Adrenal gland (tissue), 12 donors: ENCODE data around the gene C1QL1. TPM values are rescaled to one million over a fixed set of nuclear protein-coding genes. Genes with fewer than 3 reads are reported as not detected.

Source experiments
- DNase-seq, 7 donors: peaks; one replicate each; pipeline ENCODE4 v3.0.0-alpha.2; 2019 to 2020
- H3K27ac ChIP-seq, 5 donors: fragments of 200-600 bp; sonication (generic) in 4 of 5; 1 replicate in 3 of 5; 2 replicates in 2 of 5; pipeline versions ENCODE4 v1.5.1 to v1.8.0; 2016 to 2020; ENCODE audit warnings: mild to moderate bottlenecking in 1 of 5
- H3K27me3 ChIP-seq: fragments of 200-600 bp; 2 replicates; pipeline ENCODE4 v1.8.0; 2021
- H3K36me3 ChIP-seq, 2 donors: fragments of 200-600 bp; replicated peaks in 1 of 2; 1 replicate in 1 of 2; 2 replicates in 1 of 2; pipeline versions ENCODE4 v1.5.1 to v1.8.0; 2018 to 2022
- H3K4me1 ChIP-seq, 2 donors: fragments of 200-600 bp; replicated peaks in 1 of 2; 1 replicate in 1 of 2; 2 replicates in 1 of 2; pipeline versions ENCODE4 v1.5.1 to v1.8.0; 2018 to 2021
- H3K4me3 ChIP-seq, 4 donors: fragments of 200-600 bp; sonication (generic) in 3 of 4; one replicate each; pipeline ENCODE4 v1.5.1; 2016 to 2018
- H3K9me3 ChIP-seq, 3 donors: fragments of 200-600 bp; sonication (generic) in 1 of 3; replicated peaks in 1 of 3; 1 replicate in 2 of 3; 2 replicates in 1 of 3; pipeline versions ENCODE4 v1.5.1 to v1.8.0; 2016 to 2021
- POLR2A ChIP-seq, 2 donors: fragments of 450-650 bp; IDR thresholded peaks; one replicate each; pipeline ENCODE4 v1.6.1; 2017; ENCODE audit warnings: antibody characterized with exemption in 2 of 2, mild to moderate bottlenecking in 2 of 2, moderate library complexity in 1 of 2
- WGBS, 4 donors: extraction: QIAGEN DNeasy Blood & Tissue Kit in 2 of 4; methylation state at CpG; one replicate each; pipeline versions ENCODE4 v1.1.5 to v1.1.7; 2013 to 2017; 5-methylcytosine and 5-hydroxymethylcytosine counted together
- intact Hi-C, 2 donors: fragments of 100-400 bp; cut with DNase I; formaldehyde crosslinking; loops; one replicate each; pipeline versions ENCODE4 v1.14.1 to v1.15.0; 2022 to 2023
- polyA plus RNA-seq, 3 donors: library from polyadenylated mRNA; stranded (reverse); fragments of 200-250 nt in 2 of 3; fragments of 350-450 nt in 1 of 3; fragmentation: Illumina TruSeq in 1 of 3; extraction: RNeasy Lipid Tissue Mini Kit (QIAGEN cat#74804) in 1 of 3; gene quantifications; one replicate each; pipeline ENCODE4 v1.2.3, GENCODE V29; 2013 to 2014
- total RNA-seq, 9 donors: library from RNA; depleted of rRNA in 4 of 9; stranded (reverse); fragments of >200 nt in 4 of 9; fragments of 120-200 nt in 1 of 9; fragmentation: NEBNext Ultra II Directional in 1 of 9; extraction: Animal tissue kit (Norgen Biotek cat#: 25700) in 1 of 9; gene quantifications; one replicate each; pipeline versions ENCODE4 v1.1.0 to v1.2.4, GENCODE V29; 2013 to 2023
- TF ChIP-seq, protein P1 (sequence below), 6 experiments: fragments of 450-650 bp in 4 of 6; fragments of 200-600 bp in 2 of 6; sonication (generic) in 1 of 6; IDR thresholded peaks; 1 replicate in 5 of 6; 2 replicates in 1 of 6; pipeline versions ENCODE4 v1.5.1 to v1.8.0; 2016 to 2021; ENCODE audit warnings: antibody characterized with exemption in 6 of 6, mild to moderate bottlenecking in 2 of 6, moderate library complexity in 1 of 6
- donor health status: healthy with polysubstance abuse.
- donor health status: Bipolar disorder and iron deficiency.
- donor health status: DM: yes; HTN: yes; CAD: no.
- donor health status: DM: no; HTN: no; CAD: no.
- donor health status: DM: no; HTN: no; CAD: no.
- donor health status: DM: yes; HTN: yes; CAD: no.

Gene C1QL1
- total and polyA plus RNA-seq, 12 donors: 0.27 to 3.3 (median 1.1) TPM; not detected in 4

GRCh38 chr17:44996304-44996703, 28.2 kb upstream of the C1QL1 start:
- TF ChIP-seq, protein P1, sequence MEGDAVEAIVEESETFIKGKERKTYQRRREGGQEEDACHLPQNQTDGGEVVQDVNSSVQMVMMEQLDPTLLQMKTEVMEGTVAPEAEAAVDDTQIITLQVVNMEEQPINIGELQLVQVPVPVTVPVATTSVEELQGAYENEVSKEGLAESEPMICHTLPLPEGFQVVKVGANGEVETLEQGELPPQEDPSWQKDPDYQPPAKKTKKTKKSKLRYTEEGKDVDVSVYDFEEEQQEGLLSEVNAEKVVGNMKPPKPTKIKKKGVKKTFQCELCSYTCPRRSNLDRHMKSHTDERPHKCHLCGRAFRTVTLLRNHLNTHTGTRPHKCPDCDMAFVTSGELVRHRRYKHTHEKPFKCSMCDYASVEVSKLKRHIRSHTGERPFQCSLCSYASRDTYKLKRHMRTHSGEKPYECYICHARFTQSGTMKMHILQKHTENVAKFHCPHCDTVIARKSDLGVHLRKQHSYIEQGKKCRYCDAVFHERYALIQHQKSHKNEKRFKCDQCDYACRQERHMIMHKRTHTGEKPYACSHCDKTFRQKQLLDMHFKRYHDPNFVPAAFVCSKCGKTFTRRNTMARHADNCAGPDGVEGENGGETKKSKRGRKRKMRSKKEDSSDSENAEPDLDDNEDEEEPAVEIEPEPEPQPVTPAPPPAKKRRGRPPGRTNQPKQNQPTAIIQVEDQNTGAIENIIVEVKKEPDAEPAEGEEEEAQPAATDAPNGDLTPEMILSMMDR (IDR thresholded peaks at IDR 0.05): no peak
- no peak for TF ChIP-seq POLR2A (IDR thresholded peaks at IDR 0.05)
- 63 to 72% (median 68%) methylated on average over 7 to 10 of the region's 10 CpGs for WGBS, 4 donors
- Histone ChIP-seq H3K4me1 (no peaks in the 10 kb centered on the region), H3K9me3 (no peaks in the 10 kb centered on the region), H3K36me3 (no peaks in the 10 kb centered on the region), H3K4me3 (no peak overlapping the region), H3K27me3 (no peaks in the 10 kb centered on the region), H3K27ac (no peak overlapping the region)
- intact Hi-C loops: no loop called here
- no peak for DNase-seq

DNA sequence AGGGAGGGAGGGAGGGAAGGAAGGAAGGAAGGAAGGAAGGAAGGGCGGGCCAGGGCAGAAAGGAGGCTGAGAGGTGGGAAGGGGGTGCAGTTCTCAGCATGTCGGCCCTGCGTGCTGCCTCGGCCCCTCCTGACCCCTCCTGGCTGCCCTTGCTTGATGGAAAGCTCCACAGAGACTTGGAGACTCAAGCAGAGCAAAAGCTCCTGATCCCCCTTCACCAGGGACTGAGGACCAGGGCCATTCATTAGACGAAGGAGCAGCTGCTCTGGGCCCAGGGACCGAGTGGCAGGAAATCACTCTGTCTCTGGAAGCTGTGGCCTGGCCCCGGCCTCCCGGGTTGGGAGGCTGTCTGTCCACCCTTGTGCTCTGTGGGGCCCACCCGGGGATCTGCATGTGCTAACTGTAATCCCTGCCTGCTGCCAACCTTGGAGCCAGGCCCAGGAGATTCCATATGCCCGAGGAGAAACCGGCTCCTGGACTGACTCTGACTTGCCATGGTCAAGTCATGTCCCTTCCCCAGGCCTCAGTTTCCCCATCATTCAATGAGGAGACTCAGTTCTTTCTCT, 27.4 kb upstream of the C1QL1 start:
- TF ChIP-seq POLR2A (IDR thresholded peaks at IDR 0.05): no peak
- TF ChIP-seq, protein P1 (IDR thresholded peaks at IDR 0.05): no peak
- Histone ChIP-seq H3K36me3 (no peaks in the 10 kb centered on the region), H3K4me3 (no peak overlapping the region), H3K27me3 (no peaks in the 10 kb centered on the region), H3K9me3 (no peaks in the 10 kb centered on the region), H3K27ac (no peak overlapping the region), H3K4me1 (no peaks in the 10 kb centered on the region)
- intact Hi-C loops: no loop called here
- no peak for DNase-seq
- 50 to 64% (median 60%) methylated on average over 6 to 11 of the region's 11 CpGs for WGBS, 4 donors

DNA sequence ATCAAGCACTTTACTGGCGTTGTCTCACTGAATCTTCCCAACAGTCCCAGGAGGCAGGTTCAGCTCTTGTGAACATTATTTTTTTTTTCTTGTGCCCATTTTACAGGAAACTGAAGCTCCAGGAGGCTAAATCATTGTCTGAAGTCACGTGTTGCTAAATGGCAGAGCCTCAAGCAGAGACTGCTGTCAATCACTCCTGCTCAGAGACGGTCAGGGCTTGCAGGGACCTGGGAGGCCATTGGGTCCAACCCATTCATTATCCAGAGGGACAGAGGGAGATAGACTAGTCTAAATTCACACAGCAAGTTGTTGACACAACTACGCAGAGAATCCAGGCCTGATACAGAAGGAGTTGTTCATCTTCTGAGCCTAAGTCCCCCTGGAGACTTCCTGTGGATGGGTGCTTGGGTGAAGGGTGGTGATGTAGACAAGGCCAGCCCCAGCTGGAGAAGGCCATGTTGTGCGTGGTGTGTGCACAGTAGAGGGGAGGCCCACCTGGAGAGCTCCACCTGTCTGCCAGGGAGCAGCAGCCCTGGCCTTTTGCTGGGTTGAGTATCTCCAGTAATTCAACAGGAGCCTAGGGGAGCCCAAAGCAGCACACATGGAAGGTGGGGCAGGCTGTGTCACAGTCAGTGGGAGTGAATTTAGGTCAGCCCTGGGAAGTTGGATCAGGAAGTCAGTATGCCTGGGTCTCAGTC, 24.3 kb upstream of the C1QL1 start:
- no peaks in the 10 kb centered on the region for H3K27me3 ChIP-seq
- intact Hi-C loops: no loop called here
- no peak for TF ChIP-seq POLR2A (IDR thresholded peaks at IDR 0.05)
- TF ChIP-seq, protein P1 (IDR thresholded peaks at IDR 0.05): no peak
- H3K27ac ChIP-seq: no peak overlapping the region
- H3K36me3 ChIP-seq: no peaks in the 10 kb centered on the region
- H3K9me3 ChIP-seq: no peaks in the 10 kb centered on the region
- H3K4me3 ChIP-seq: no peak overlapping the region
- no peaks in the 10 kb centered on the region for H3K4me1 ChIP-seq
- no peak for DNase-seq
- WGBS, 4 donors: 80 to 94% (median 88%) methylated on average over 5 of the region's 5 CpGs

DNA sequence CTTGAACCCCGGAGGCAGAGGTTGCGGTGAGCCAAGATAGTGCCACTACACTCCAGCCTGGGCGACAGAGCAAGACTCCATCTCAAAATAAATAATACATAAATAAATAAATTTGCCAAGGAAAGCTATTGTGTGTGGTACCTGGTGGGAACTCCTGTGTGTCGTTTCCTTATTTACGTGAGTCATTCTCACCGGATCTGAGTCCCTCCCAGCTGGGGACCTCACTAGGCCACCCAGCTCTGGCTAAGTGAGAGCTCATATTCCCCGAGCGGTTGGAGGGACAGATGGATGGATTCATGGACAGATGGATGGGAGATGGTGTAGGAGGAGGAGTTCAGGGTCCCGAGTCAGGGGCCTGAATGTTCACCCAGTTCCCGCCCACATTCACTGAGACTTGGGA, 22.9 kb upstream of the C1QL1 start:
- 78 to 83% (median 81%) methylated on average over 10 of the region's 10 CpGs for WGBS, 4 donors
- intact Hi-C loops: no loop called here
- H3K9me3 ChIP-seq: no peaks in the 10 kb centered on the region
- DNase-seq: no peak
- no peak overlapping the region for H3K4me3 ChIP-seq
- H3K36me3 ChIP-seq: no peaks in the 10 kb centered on the region
- no peak for TF ChIP-seq POLR2A (IDR thresholded peaks at IDR 0.05)
- TF ChIP-seq, protein P1 (IDR thresholded peaks at IDR 0.05): no peak
- no peaks in the 10 kb centered on the region for H3K4me1 ChIP-seq
- no peak overlapping the region for H3K27ac ChIP-seq
- H3K27me3 ChIP-seq: no peaks in the 10 kb centered on the region
